H1 (cell line): ENCODE results near the gene LDAH. TPM values are rescaled to one million over a fixed set of nuclear protein-coding genes. Genes with fewer than 3 reads are reported as not detected.

Experiments used
- CTCF ChIA-PET: fragments of 300-600 bp; sonication (Branson Sonifier 250); formaldehyde crosslinking; loops from one replicate; lab custom pipeline; 2021; ENCODE audit not compliant: partially characterized antibody; lab: Charles Lee
- POLR2A ChIA-PET: fragments of 300-600 bp; sonication (Branson Sonifier 250); formaldehyde crosslinking; loops from one replicate; lab custom pipeline; 2021; ENCODE audit warnings: inconsistent platforms; ENCODE audit not compliant: partially characterized antibody; lab: Charles Lee
- DNase-seq, 2 experiments: peaks; one replicate each; pipeline versions ENCODE4 v3.0.0 to v3.0.0-alpha.2; 2010 to 2022; ENCODE audit warnings: low spot score in 2 of 2, low read depth in 1 of 2, mixed read lengths in 1 of 2
- FAIRE-seq: peaks from 2 replicates; lab custom pipeline; 2011; peaks lifted over from hg19 to GRCh38; lab: Jason Lieb, UNC
- H2AFZ ChIP-seq: 2 replicates; pipeline ENCODE4 v1.8.1; 2012; ENCODE audit warnings: low read length, inconsistent platforms
- H2AK5ac ChIP-seq: 2 replicates; pipeline ENCODE4 v1.6.1; 2013; ENCODE audit warnings: low read depth, low read length
- H2BK120ac ChIP-seq: replicated peaks from 2 replicates; pipeline ENCODE3; 2013; ENCODE audit warnings: low read depth, low read length, inconsistent platforms
- H2BK12ac ChIP-seq: 2 replicates; pipeline ENCODE4 v1.6.1; 2013; ENCODE audit warnings: low read depth, low read length
- H2BK15ac ChIP-seq: 2 replicates; pipeline ENCODE4 v1.6.1; 2013; ENCODE audit warnings: low read length
- H2BK20ac ChIP-seq: 2 replicates; pipeline ENCODE4 v1.6.1; 2013; ENCODE audit warnings: low read length
- H2BK5ac ChIP-seq: 2 replicates; pipeline ENCODE4 v1.6.1; 2013; ENCODE audit warnings: low read depth, low read length
- H3K14ac ChIP-seq: 2 replicates; pipeline ENCODE4 v1.6.1; 2013; ENCODE audit warnings: inconsistent platforms; ENCODE audit not compliant: insufficient read length
- H3K18ac ChIP-seq: 2 replicates; pipeline ENCODE4 v1.6.1; 2013; ENCODE audit warnings: low read length; ENCODE audit errors: extremely low read depth
- H3K23ac ChIP-seq: 2 replicates; pipeline ENCODE4 v1.6.1; 2013; ENCODE audit warnings: inconsistent platforms; ENCODE audit not compliant: insufficient read length
- H3K23me2 ChIP-seq: 2 replicates; pipeline ENCODE4 v1.6.1; 2013; ENCODE audit warnings: low read depth, low read length
- H3K27ac ChIP-seq: 2 replicates; pipeline ENCODE4 v1.6.1; 2011; ENCODE audit warnings: low read depth, low read length, inconsistent platforms
- H3K27me3 ChIP-seq, 4 experiments: replicated peaks in 1 of 4; 1 replicate in 1 of 4; 2 replicates in 3 of 4; pipeline versions ENCODE4 v1.6.1 to v1.8.1; 2011 to 2013; ENCODE audit warnings: low read length in 3 of 4, mild to moderate bottlenecking in 3 of 4, inconsistent platforms in 2 of 4, mixed read lengths in 2 of 4, moderate library complexity in 1 of 4; ENCODE audit not compliant: control insufficient read depth in 3 of 4, insufficient read depth in 3 of 4; ENCODE audit errors: extremely low read depth in 1 of 4
- H3K36me3 ChIP-seq, 4 experiments: 2 replicates each; pipeline versions ENCODE4 v1.6.1 to v1.8.1; 2011 to 2013; ENCODE audit warnings: mild to moderate bottlenecking in 4 of 4, low read length in 3 of 4, moderate library complexity in 2 of 4, control low read depth in 1 of 4, inconsistent platforms in 1 of 4; ENCODE audit not compliant: insufficient read depth in 4 of 4, control insufficient read depth in 2 of 4
- H3K4ac ChIP-seq: replicated peaks from 2 replicates; pipeline ENCODE3; 2013; ENCODE audit warnings: low read length, low read depth, mixed read lengths, inconsistent platforms; ENCODE audit not compliant: insufficient read length
- H3K4me1 ChIP-seq, 4 experiments: replicated peaks in 1 of 4; 1 replicate in 1 of 4; 2 replicates in 3 of 4; pipeline versions ENCODE4 v1.6.1 to v1.8.1; 2011 to 2013; ENCODE audit warnings: low read length in 3 of 4, inconsistent platforms in 2 of 4, mixed read lengths in 1 of 4; ENCODE audit not compliant: insufficient read depth in 4 of 4, control insufficient read depth in 3 of 4
- H3K4me2 ChIP-seq, 2 experiments: 2 replicates each; pipeline versions ENCODE4 v1.6.1 to v1.8.1; 2011 to 2013; ENCODE audit warnings: low read depth in 2 of 2, low read length in 2 of 2, control low read depth in 1 of 2, inconsistent platforms in 1 of 2, mild to moderate bottlenecking in 1 of 2; ENCODE audit not compliant: insufficient read depth in 1 of 2
- H3K4me3 ChIP-seq, 4 experiments: fragments of 200-600, 300-600 bp in 1 of 4; sonication (generic), shearing (Covaris generic), sonication (Bioruptor Twin) in 1 of 4; 2 replicates each; pipeline versions ENCODE4 v1.5.1 to v1.8.1; 2011 to 2016; ENCODE audit warnings: low read length in 4 of 4, low read depth in 3 of 4, control low read depth in 2 of 4, inconsistent platforms in 2 of 4, mild to moderate bottlenecking in 2 of 4, mixed read lengths in 1 of 4, moderate library complexity in 1 of 4; ENCODE audit not compliant: insufficient read depth in 2 of 4; ENCODE audit errors: extremely low read depth in 1 of 4
- H3K56ac ChIP-seq: replicated peaks from 2 replicates; pipeline ENCODE3; 2013; ENCODE audit warnings: low read depth, mild to moderate bottlenecking, mixed read lengths, low read length, inconsistent platforms; ENCODE audit not compliant: insufficient read length
- H3K79me1 ChIP-seq: 2 replicates; pipeline ENCODE4 v1.6.1; 2013; ENCODE audit warnings: low read depth, low read length, control low read depth
- H3K79me2 ChIP-seq, 2 experiments: 2 replicates each; pipeline versions ENCODE4 v1.6.1 to v1.8.1; 2012 to 2013; ENCODE audit warnings: low read length in 2 of 2, mild to moderate bottlenecking in 2 of 2, inconsistent platforms in 1 of 2; ENCODE audit not compliant: insufficient read depth in 2 of 2, control insufficient read depth in 1 of 2
- H3K9ac ChIP-seq, 4 experiments: replicated peaks in 1 of 4; 1 replicate in 1 of 4; 2 replicates in 3 of 4; pipeline versions ENCODE4 v1.6.1 to v1.8.1; 2011 to 2013; ENCODE audit warnings: low read depth in 3 of 4, low read length in 3 of 4, control low read depth in 2 of 4, mild to moderate bottlenecking in 2 of 4, moderate library complexity in 2 of 4, inconsistent platforms in 1 of 4; ENCODE audit errors: extremely low read depth in 1 of 4
- H3K9me3 ChIP-seq, 2 experiments: 2 replicates each; pipeline versions ENCODE4 v1.6.1 to v1.8.1; 2012 to 2013; ENCODE audit warnings: mild to moderate bottlenecking in 2 of 2, moderate library complexity in 2 of 2, control low read depth in 1 of 2, inconsistent platforms in 1 of 2, low read depth in 1 of 2, low read length in 1 of 2, mixed read lengths in 1 of 2; ENCODE audit not compliant: insufficient read depth in 2 of 2
- H4K20me1 ChIP-seq, 2 experiments: replicated peaks in 1 of 2; 2 replicates each; pipeline versions ENCODE3 to v1.8.1; 2011 to 2013; ENCODE audit warnings: inconsistent platforms in 2 of 2, low read length in 2 of 2, mild to moderate bottlenecking in 1 of 2; ENCODE audit not compliant: insufficient read depth in 2 of 2, control insufficient read depth in 1 of 2
- H4K5ac ChIP-seq: 2 replicates; pipeline ENCODE4 v1.6.1; 2013; ENCODE audit warnings: low read length, low read depth, mixed read lengths, inconsistent platforms; ENCODE audit not compliant: insufficient read length
- H4K8ac ChIP-seq: 2 replicates; pipeline ENCODE4 v1.8.0; 2013; ENCODE audit warnings: mild to moderate bottlenecking, moderate library complexity, low read length, inconsistent platforms; ENCODE audit not compliant: insufficient read depth; ENCODE audit errors: extremely low read depth
- H4K91ac ChIP-seq: replicated peaks from 2 replicates; pipeline ENCODE3; 2013; ENCODE audit warnings: low read length, mixed read lengths, inconsistent platforms; ENCODE audit not compliant: insufficient read length
- E2F6 ChIP-seq: IDR thresholded peaks from 2 replicates; pipeline ENCODE4 v1.6.1; 2012; ENCODE audit warnings: inconsistent platforms
- POLR2A ChIP-seq, 2 experiments: IDR thresholded peaks; 1 replicate in 1 of 2; 2 replicates in 1 of 2; pipeline ENCODE4 v1.6.1; 2011; ENCODE audit warnings: low read depth in 2 of 2, low read length in 2 of 2, mild to moderate bottlenecking in 2 of 2; ENCODE audit errors: control extremely low read depth in 1 of 2
- TAF7 ChIP-seq: optimal IDR thresholded peaks from 2 replicates; pipeline ENCODE3; 2011; ENCODE audit warnings: low read depth, mild to moderate bottlenecking, inconsistent platforms, low read length, moderate library complexity, borderline replicate concordance
- TBP ChIP-seq: IDR thresholded peaks from 2 replicates; pipeline ENCODE4 v1.6.1; 2011; ENCODE audit warnings: low read depth, low read length, improper control_type of control experiment
- WGBS, 2 experiments: shearing (Covaris generic) in 1 of 2; methylation state at CpG; one replicate each; pipeline versions ENCODE4 v1.1.6 to v1.1.7; 2013 to 2015; ENCODE audit warnings: low lambda C conversion rate in 2 of 2, mixed read lengths in 2 of 2, inconsistent platforms in 1 of 2, low coverage in 1 of 2, missing lambda C conversion rate in 1 of 2; ENCODE audit not compliant: insufficient replicate concordance in 2 of 2, insufficient coverage in 1 of 2, insufficient read length in 1 of 2; ENCODE audit errors: extremely low coverage in 1 of 2, missing lambda C conversion rate in 1 of 2; 5-methylcytosine and 5-hydroxymethylcytosine counted together
- polyA plus RNA-seq, 7 experiments: library from polyadenylated mRNA; depleted of rRNA in 3 of 7; stranded (reverse) in 5 of 7; unstranded in 2 of 7; fragments of >200 nt in 5 of 7; fragments of 200-250 nt in 2 of 7; gene quantifications; 1 replicate in 5 of 7; 2 replicates in 1 of 7; 4 replicates in 1 of 7; pipeline versions ENCODE4 v1.2.1 to v1.2.3, GENCODE V29; 2011 to 2013; ENCODE audit warnings: missing spikeins in 2 of 7, mixed read lengths in 2 of 7
- total RNA-seq: library from RNA; stranded (reverse); fragmentation: NEBNext Ultra II Directional; extraction: Animal tissue kit (Norgen Biotek cat#: 25700); gene quantifications from 2 replicates; pipeline ENCODE4 v1.2.1, GENCODE V29; 2021

LDAH gene
- total and polyA plus RNA-seq, 2 of the 8 experiments (the other 6 are each of a cell fraction or from before 2014, with no cell fraction given), result 10.9 to 26.3 TPM

GRCh38 chr2:20707601-20708000 lies 115.3 kb downstream of the LDAH start:
- POLR2A ChIA-PET, result no interaction called here
- peaks cover 0 to 3% of the 10 kb centered on the region in 2 experiments; a peak in 1 of 4 replicates for H3K9me3 ChIP-seq
- TF ChIP-seq TBP, result no peak
- TF ChIP-seq POLR2A (IDR thresholded peaks at IDR 0.05; ENCODE audit: control extremely low read depth in 1 of 2, low read depth in 2 of 2, low read length in 2 of 2), result no peak
- no peak for TF ChIP-seq TAF7
- no peak for TF ChIP-seq E2F6

More at GRCh38 chr2:20707601-20708000, 115.3 kb downstream of the LDAH start:
- H4K20me1 ChIP-seq, result no peaks in the 10 kb centered on the region
- H2BK120ac ChIP-seq, result no peak overlapping the region
- no peak for FAIRE-seq
- 0 out of 2 replicates have a peak, but pooled peaks cover 3% of the 10 kb centered on the region for H3K79me1 ChIP-seq
- no peaks in the 10 kb centered on the region for H3K27me3 ChIP-seq
- 82% methylated on average over 4 of the region's 4 CpGs; no CpG with 5 or more reads in 1 of the 2 experiments for WGBS, 2 experiments
- no peak overlapping the region for H3K4me2 ChIP-seq
- H3K56ac ChIP-seq, result no peak overlapping the region
- H2AFZ ChIP-seq, result no peak overlapping the region
- H3K9ac ChIP-seq, result no peak overlapping the region
- no peaks in the 10 kb centered on the region for H3K23me2 ChIP-seq
- H2BK12ac ChIP-seq, result no peak overlapping the region
- no peak overlapping the region for H4K5ac ChIP-seq
- no peak overlapping the region for H3K4me3 ChIP-seq
- no peak overlapping the region for H4K8ac ChIP-seq
- H3K18ac ChIP-seq, result no peak overlapping the region
- H2BK15ac ChIP-seq, result no peak overlapping the region
- no peak overlapping the region for H2AK5ac ChIP-seq
- no peak for DNase-seq
- H3K4me1 ChIP-seq, result peaks cover 0 to 3% (median 0%) of the 10 kb centered on the region in 4 experiments; a peak in 2 of 7 replicates
- no peaks in the 10 kb centered on the region; a peak in 1 of 4 replicates for H3K79me2 ChIP-seq
- no peaks in the 10 kb centered on the region for H3K36me3 ChIP-seq
- H3K23ac ChIP-seq, result no peak overlapping the region
- CTCF ChIA-PET, result interaction anchor here (1.1 to 4.8 kb wide), 11 partner anchors 9 to 74 kb away, joined by 3 to 16 read pairs (median 4); no protein-coding TSS in a partner anchor
- no peak overlapping the region for H4K91ac ChIP-seq
- H2BK20ac ChIP-seq, result no peak overlapping the region
- no peak overlapping the region for H2BK5ac ChIP-seq
- no peak overlapping the region for H3K27ac ChIP-seq
- H3K4ac ChIP-seq, result no peak overlapping the region
- H3K14ac ChIP-seq, result no peak overlapping the region
